Measurements from ENCODE around the gene CDK10.

- TF ChIP-seq CTCF (IDR thresholded peaks at IDR 0.05; ENCODE audit: insufficient read depth, low read length) (no peak), REST (IDR thresholded peaks at IDR 0.05; ENCODE audit: insufficient replicate concordance, low read depth) (no peak), GABPA (IDR thresholded peaks at IDR 0.05; ENCODE audit: low read depth) (no peak)
Measured at GRCh38 chr16:89639385-89639784, 47.1 kb upstream of the CDK10 start.
